Activated CD4-positive, CD25-positive, alpha-beta regulatory T cell treated with anti-CD3 and anti-CD28 coated beads, Interleukin-2, amount 50 U/mL, for 16 hours (primary cell): ENCODE measurements around the gene KATNA1.
"Not testable (repeated sequence)": the region's sequence is repeated elsewhere in the genome, so short reads cannot be mapped to it uniquely, and the experiment has no call there.

Experiments used
- DNase-seq: peaks from one replicate; pipeline ENCODE4 v3.0.0-alpha.2; 2020; ENCODE audit warnings: low read depth, low spot score

Gene KATNA1

GRCh38 chr6:149648148-149649145 is at the start of gene KATNA1:
TSS of gene KATNA1 (minus strand) at chr6:149648714. CDS start at chr6:149638547, 10,167 bp downstream.
- DNase-seq: peak; percentile 72

DNA sequence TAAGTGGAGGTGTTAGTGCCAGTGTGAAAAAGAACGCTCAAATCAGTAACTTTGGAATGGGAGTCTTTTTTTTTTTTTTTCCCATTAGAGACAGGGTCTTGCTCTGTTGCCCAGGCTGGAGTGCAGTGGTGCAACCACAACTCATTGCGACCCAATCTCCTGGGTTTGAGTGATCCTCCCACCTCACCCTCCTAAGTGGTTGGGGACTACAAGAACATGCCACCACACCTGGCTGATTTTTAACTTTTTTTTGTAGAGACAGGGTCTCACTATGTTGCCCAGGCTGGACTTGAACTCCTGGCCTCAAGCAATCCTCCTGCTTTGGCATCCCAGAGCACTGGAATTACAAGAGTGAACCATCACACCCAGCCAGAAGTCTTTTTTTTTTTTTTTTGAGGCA is 49.7 kb upstream of the KATNA1 start:
- DNase-seq: no peak

DNA sequence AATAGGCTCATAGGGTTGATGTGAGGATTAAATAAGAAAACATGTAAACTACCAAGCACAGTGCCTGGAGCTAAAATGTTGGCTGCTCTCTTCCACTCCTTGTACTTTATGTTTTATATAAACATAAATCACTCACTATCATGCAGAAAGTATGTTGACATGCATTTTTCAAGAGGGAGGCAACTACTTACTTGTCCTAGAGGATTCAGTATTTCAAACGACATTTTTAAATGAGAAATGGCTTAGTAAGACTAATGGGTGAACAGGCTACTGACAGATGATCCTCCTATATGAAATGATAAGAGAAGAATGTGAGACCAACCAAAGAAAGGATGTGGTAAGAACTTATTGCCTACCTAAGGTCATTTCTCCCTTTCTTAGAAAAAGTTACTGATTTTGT is 48.4 kb upstream of the KATNA1 start:
- DNase-seq: no peak

DNA sequence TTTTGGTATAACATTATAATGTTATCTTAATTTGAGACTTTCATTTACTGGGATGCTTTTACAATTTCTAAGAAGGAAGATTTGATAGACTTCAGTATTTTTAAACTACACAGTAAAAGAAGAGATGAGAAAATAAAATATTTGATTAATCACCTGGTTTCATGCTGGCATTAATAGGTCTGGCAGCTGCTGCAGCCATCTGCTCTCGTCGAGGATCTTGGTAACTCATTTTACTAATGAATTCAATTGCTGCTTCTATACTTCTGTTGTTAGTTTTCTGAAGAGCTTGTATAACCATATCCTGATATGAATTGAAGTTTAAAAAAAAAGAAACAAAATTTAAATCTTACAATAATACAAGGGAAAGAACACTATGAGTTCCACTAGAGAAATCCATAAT is 46.4 kb upstream of the KATNA1 start:
- DNase-seq: no peak

DNA sequence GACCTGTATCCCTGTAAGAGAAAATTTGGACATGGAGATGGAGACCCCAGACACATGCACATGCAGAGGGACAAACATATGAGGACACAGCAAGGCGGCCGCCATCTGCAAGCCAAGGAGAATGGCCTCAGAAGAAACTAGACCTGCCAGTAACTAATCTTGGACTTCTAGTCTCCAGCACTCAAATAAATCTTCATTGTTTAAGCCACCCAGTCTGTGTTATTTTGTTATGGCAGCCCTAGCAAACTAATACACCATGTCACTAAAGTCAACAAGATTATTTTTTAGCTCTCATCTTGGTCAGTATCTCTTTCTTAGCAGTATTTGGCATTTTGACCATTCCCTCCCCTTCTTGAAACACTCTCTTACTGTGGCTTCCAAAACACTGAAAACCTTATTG is 42.7 kb upstream of the KATNA1 start:
- DNase-seq: no peak

GRCh38 chr6:149686230-149686629 is 37.7 kb upstream of the KATNA1 start:
- no peak for DNase-seq

DNA sequence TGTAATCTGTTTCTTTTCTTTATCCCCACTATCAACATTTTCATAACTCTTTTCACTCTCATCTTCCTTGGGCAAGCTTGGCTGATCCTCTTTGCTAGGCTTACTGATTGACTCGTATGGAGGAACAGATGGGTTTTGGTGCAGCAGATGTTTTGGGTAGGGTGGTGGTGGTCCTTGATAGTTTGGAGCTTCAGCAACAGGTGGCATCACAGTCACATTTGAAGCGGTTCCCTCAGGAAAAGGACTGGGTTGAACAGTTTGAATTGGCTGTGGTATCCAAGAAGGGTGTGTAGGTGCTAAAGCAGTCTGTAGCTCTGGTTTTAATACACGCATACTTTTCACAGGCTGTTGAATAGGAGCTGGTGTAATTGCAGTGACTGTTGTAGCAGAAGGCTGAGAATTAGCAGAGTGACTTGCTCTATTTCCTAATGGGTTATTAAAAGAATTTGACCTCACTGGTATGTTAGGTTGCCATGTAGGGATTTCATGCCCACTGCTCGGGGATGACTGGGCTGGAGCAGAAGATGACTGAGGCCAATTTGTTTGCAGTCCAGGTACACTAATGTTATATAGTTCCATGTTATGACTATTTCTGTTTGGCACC is 34.8 kb upstream of the KATNA1 start:
- DNase-seq: no peak

DNA sequence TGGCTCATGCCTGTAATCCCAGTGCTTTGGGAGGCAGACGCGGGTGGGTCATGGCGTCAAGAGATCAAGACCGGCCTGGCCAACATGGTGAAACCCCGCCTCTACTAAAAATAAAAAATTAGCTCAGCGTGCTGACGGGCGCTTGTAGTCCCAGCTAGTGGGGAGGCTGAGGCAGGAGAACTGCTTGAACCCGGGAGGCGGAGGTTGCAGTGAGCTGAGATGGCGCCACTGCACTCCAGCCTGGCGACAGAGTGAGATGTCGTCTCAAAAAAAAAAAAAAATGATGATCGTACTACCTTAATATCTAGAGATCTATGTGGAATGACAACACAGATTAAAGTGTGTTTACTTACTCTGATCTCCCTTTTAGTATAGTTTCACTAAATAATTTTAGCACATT is 33.3 kb upstream of the KATNA1 start:
- not testable (repeated sequence) for DNase-seq

- DNase-seq: no peak
These were observed 32.7 kb upstream of the KATNA1 start for GRCh38 chr6:149681209-149681608.

GRCh38 chr6:149680503-149680902 is 32.0 kb upstream of the KATNA1 start:
- no peak for DNase-seq

DNA sequence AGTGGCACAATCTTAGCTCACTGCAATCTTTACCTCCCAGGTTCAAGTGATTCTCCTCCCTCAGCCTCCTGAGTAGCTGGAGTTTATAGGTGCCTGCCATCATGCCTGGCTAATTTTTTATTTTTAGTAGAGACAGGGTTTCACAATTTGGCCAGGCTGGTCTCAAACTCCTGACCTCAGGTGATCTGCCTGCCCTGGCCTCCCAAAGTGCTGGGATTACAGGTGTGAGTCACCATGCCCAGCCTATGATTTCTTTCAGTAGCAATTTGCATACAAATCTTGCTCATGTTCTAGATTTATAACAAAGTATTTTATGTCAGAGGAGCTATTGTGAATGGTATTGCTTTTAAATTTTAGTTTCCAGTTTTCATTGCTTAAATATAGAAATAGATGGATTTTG is 23.8 kb upstream of the KATNA1 start:
- DNase-seq: not testable (repeated sequence)

- DNase-seq: no peak
These were observed 11.5 kb upstream of the KATNA1 start for GRCh38 chr6:149660028-149660427.

DNA sequence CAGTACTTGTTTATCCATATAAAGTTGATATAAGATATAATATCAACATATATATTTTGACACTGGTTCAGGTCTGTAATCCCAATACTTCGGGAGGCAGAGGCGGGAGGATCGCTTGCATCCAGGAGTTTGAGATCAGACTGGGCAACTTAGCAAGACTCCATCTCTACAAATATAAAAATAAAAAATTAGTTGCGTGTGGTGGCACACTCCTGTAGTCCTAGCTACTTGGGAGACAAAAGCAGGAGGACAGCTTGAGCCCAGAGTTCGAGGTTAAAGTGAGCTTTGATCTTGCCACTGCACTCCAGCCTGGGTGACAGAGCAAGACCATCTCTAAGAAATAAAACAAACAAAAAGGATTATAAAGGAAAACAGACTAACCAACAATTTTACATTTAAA is 8.9 kb upstream of the KATNA1 start:
- DNase-seq: no peak

DNA sequence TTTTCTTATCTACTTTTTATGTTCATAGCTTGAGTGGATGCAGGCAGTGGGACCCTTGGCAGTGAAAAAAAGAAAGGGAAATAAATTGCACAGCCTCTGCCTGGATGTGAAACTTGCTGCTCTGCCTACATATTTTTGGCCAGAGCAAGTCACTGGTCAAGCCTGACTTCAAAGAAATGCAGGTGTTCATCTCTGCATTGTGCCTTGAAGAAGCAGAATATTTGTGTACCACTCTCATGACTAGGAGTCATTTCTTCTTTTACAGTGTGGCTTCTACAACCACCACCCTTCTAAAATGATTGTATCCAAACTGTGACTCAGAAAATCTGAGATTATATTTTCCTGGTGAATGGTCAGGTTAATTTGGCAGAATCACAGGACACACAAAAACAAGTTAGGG is 2.5 kb upstream of the KATNA1 start:
- DNase-seq: no peak

DNA sequence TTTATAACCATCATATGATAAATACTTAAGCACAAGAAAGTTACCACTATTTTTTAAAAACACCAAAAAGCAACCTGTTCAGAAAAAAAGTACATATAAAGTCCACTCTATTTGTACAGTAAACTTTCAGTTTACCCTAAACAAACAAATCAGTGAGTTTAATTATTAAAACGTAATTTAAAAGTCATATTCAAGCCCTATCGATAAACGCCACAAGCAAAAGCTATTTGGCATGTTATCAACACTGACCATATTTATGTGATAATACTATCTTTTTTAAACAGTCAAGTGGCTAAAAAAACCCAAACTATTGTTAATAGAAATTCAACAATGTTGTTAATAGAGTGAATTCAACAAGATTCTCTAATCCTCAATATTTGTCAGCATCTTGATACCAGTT is 1.9 kb downstream of the KATNA1 start:
- no peak for DNase-seq

DNA sequence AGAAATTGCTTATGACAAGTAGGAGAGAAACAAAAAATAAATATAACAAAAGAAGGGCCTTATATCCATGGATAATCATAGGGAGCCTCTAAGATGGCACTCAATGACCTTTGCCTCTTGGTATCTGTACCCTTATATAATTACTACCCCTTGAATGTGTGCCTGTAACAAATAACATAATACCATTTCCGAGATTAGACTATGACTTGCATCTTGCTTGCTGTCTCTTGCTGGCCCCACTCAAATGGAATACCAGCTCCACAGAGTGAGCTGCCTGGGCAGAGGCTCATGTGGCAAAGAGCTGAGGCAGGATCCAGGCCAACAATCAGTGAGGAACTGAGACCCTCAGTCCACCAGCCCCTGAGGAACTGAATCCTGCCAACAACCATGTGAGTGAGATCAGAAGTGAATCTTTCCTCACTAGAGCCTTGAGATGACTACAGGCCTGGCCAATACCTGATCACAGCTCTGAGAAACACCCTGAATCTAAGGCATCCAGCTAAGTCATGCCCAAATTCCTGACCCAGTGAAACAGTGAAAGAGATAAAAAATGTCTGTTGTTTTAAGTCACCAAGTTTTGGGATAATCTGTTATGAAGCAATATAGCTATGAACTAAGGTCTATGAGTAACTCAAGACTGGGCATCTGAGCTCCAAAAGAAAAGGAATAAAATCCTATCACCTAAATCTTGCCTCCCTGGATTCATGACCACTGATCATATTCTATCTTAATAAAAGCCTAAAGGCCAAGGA is 5.5 kb downstream of the KATNA1 start:
- DNase-seq: no peak

GRCh38 chr6:149636124-149636523 is 12.4 kb downstream of the KATNA1 start:
- no peak for DNase-seq

GRCh38 chr6:149634315-149634714 is 14.2 kb downstream of the KATNA1 start:
- no peak for DNase-seq

GRCh38 chr6:149628875-149629510 is 19.5 kb downstream of the KATNA1 start:
- no peak for DNase-seq

- DNase-seq: no peak
These were observed 20.8 kb downstream of the KATNA1 start for GRCh38 chr6:149627672-149628071.

GRCh38 chr6:149615805-149616204 is 32.7 kb downstream of the KATNA1 start:
- DNase-seq: no peak

DNA sequence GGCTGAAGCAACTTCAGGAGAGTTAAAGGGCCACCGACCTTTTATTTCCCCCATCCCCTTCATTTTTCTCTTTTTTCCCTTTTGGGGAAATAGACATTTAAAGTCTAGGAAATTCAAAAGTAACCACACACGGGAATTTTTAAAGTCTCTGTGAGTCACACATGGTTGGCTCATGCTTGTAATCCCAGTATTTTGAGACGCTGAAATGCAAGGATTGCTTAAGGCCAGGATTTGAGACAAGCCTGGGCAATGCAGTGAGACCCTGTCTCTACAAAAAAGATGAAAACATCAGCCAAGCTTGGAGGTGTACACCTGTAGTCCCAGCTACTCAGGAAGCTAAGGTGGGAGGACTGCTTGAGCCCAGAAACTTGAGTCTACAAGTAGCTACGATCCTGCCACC is 34.2 kb downstream of the KATNA1 start:
- DNase-seq: no peak
